Mucosa of rectum (tissue), 2 donors: ENCODE measurements around the gene ZNF471.

Experiments used
- H3K27ac ChIP-seq, 2 donors: one replicate each; pipeline ENCODE4 v1.7.0; 2013; ENCODE audit warnings: inconsistent platforms in 2 of 2, low read depth in 2 of 2, low read length in 2 of 2
- H3K27me3 ChIP-seq, 2 donors: one replicate each; pipeline ENCODE4 v1.7.0; 2013; ENCODE audit warnings: low read length in 2 of 2; ENCODE audit not compliant: control insufficient read depth in 2 of 2, insufficient read depth in 2 of 2
- H3K36me3 ChIP-seq, 2 donors: one replicate each; pipeline ENCODE4 v1.7.0; 2013; ENCODE audit warnings: low read length in 2 of 2; ENCODE audit not compliant: control insufficient read depth in 2 of 2, insufficient read depth in 2 of 2
- H3K4me1 ChIP-seq, 2 donors: one replicate each; pipeline ENCODE4 v1.7.0; 2013; ENCODE audit warnings: low read length in 2 of 2, mild to moderate bottlenecking in 1 of 2; ENCODE audit not compliant: control insufficient read depth in 2 of 2, insufficient read depth in 2 of 2
- H3K4me3 ChIP-seq, 2 donors: one replicate each; pipeline ENCODE4 v1.7.0; 2013; ENCODE audit warnings: low read length in 2 of 2
- H3K9ac ChIP-seq, 2 donors: one replicate each; pipeline ENCODE4 v1.7.0; 2013; ENCODE audit warnings: low read length in 2 of 2, low read depth in 1 of 2, mild to moderate bottlenecking in 1 of 2
- H3K9me3 ChIP-seq, 2 donors: one replicate each; pipeline ENCODE4 v1.7.0; 2013; ENCODE audit warnings: low read length in 2 of 2; ENCODE audit not compliant: control insufficient read depth in 2 of 2
- donor health status: healthy.
- donor health status: Normal muscosa, but diverticular disease.

ZNF471 gene

DNA sequence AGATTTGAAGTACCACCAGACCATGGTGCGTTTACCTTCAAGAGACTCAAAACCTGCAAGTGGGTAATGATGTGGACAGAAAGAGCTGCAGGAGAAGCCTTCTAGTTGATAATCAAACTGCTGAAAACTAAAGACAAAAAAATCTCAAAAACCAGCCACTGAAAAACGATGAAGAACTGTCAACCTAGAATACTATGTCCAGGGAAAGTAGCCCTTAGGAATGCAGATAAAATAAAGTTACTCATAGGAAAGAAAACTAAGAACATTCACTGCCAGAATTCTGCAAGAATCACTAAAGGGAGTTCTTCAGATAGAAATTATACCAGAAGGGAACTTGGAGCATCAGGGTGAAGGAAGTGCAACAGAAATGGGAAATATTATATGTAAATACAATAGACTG lies 64.9 kb downstream of the ZNF471 start:
- H3K9ac ChIP-seq = no peak overlapping the region
- no peaks in the 10 kb centered on the region for H3K27me3 ChIP-seq
- H3K36me3 ChIP-seq = peaks cover 37 to 47% of the 10 kb centered on the region in 2 donors
- no peak overlapping the region for H3K27ac ChIP-seq
- H3K9me3 ChIP-seq = peaks cover 63 to 64% of the 10 kb centered on the region in 2 donors
- peaks cover 5 to 7% of the 10 kb centered on the region in 2 donors for H3K4me1 ChIP-seq
- no peak overlapping the region for H3K4me3 ChIP-seq

DNA sequence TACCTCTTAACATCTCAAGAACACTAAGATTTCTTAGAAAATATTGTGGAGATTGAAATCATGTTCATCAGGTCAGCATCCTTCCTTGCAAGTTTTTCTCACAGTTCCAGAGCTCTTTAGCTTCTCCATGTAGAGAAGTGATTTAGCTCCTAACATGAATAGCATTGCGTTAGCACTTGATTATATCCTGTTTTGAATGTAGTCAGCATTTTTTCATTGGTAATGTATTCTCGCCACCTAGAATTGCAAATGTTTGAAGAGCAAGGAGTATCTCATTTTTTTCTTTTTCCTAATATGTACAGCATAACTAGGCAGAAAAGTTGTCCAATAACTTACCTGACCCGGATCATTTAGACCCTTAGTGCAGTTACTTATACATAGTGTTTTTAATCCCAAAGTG lies 66.3 kb downstream of the ZNF471 start:
- Histone ChIP-seq H3K27me3 (no peaks in the 10 kb centered on the region), H3K9ac (no peak overlapping the region), H3K36me3 (peaks cover 34 to 46% of the 10 kb centered on the region in 2 donors), H3K4me1 (no peaks in the 10 kb centered on the region), H3K9me3 (peaks cover 70 to 71% of the 10 kb centered on the region in 2 donors), H3K27ac (no peak overlapping the region), H3K4me3 (no peak overlapping the region)

DNA sequence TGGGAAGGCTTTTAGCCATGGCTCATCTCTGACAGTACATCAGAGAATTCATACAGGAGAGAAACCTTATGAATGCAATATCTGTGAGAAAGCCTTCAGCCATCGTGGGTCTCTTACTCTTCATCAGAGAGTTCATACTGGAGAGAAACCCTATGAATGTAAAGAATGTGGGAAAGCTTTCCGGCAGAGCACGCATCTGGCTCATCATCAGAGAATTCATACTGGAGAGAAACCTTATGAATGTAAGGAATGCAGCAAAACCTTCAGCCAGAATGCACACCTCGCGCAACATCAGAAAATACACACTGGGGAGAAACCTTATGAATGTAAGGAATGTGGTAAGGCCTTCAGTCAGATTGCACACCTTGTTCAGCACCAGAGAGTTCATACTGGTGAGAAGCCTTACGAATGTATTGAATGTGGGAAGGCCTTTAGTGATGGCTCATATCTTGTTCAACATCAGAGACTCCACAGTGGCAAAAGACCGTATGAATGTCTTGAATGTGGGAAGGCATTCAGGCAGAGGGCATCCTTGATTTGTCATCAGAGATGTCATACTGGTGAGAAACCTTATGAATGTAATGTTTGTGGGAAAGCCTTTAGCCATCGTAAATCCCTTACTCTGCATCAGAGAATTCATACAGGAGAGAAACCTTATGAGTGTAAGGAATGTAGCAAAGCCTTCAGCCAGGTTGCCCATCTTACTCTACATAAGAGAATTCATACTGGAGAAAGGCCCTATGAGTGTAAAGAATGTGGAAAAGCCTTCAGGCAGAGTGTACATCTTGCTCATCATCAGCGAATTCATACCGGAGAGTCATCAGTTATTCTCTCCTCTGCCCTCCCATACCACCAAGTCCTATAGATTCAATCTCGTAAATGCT lies 70.3 kb downstream of the ZNF471 start:
- Histone ChIP-seq H3K9me3 (peaks cover 78 to 85% of the 10 kb centered on the region in 2 donors), H3K9ac (no peak overlapping the region), H3K27ac (no peak overlapping the region), H3K36me3 (peaks cover 20 to 24% of the 10 kb centered on the region in 2 donors), H3K27me3 (no peaks in the 10 kb centered on the region), H3K4me3 (peak overlapping the region in 1 of 2 donors; percentile 42), H3K4me1 (no peaks in the 10 kb centered on the region)
